GM12872 (cell line): ENCODE data around the gene FXYD2.

Source experiments
- CTCF ChIP-seq: IDR thresholded peaks from 3 replicates; pipeline ENCODE4 v1.5.1; 2011; ENCODE audit warnings: low read depth, mild to moderate bottlenecking, low read length, moderate library complexity; ENCODE audit not compliant: insufficient read depth

The FXYD2 gene

GRCh38 chr11:117842131-117842941 is 17.8 kb upstream of the FXYD2 start:
- TF ChIP-seq CTCF: no peak

GRCh38 chr11:117841551-117842031 is 17.0 kb upstream of the FXYD2 start:
- no peak for TF ChIP-seq CTCF

GRCh38 chr11:117840881-117841550 is 16.5 kb upstream of the FXYD2 start:
- TF ChIP-seq CTCF: no peak

GRCh38 chr11:117839936-117840813 is 15.6 kb upstream of the FXYD2 start:
- TF ChIP-seq CTCF: no peak

GRCh38 chr11:117839380-117839881 is 14.9 kb upstream of the FXYD2 start:
- TF ChIP-seq CTCF: no peak

- TF ChIP-seq CTCF: no peak
Measured at GRCh38 chr11:117838901-117839300, 14.4 kb upstream of the FXYD2 start.

- TF ChIP-seq CTCF: no peak
Measured at GRCh38 chr11:117837791-117838190, 13.2 kb upstream of the FXYD2 start.
